K562 treated with DMSO at 1 percent for 24 hours (cell line): ENCODE data around the gene GDNF. TPM values are rescaled to one million over a fixed set of nuclear protein-coding genes. Genes with fewer than 3 reads are reported as not detected.

Experiments used
- total RNA-seq: library from RNA; unstranded; fragments of 300-600 nt; gene quantifications from 2 replicates; pipeline ENCODE4 v1.2.3, GENCODE V29; 2022; ENCODE audit warnings: low read depth; ENCODE audit not compliant: insufficient read depth

Gene GDNF, protein sequence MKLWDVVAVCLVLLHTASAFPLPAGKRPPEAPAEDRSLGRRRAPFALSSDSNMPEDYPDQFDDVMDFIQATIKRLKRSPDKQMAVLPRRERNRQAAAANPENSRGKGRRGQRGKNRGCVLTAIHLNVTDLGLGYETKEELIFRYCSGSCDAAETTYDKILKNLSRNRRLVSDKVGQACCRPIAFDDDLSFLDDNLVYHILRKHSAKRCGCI
- total RNA-seq, result not detected in 2 replicates

DNA sequence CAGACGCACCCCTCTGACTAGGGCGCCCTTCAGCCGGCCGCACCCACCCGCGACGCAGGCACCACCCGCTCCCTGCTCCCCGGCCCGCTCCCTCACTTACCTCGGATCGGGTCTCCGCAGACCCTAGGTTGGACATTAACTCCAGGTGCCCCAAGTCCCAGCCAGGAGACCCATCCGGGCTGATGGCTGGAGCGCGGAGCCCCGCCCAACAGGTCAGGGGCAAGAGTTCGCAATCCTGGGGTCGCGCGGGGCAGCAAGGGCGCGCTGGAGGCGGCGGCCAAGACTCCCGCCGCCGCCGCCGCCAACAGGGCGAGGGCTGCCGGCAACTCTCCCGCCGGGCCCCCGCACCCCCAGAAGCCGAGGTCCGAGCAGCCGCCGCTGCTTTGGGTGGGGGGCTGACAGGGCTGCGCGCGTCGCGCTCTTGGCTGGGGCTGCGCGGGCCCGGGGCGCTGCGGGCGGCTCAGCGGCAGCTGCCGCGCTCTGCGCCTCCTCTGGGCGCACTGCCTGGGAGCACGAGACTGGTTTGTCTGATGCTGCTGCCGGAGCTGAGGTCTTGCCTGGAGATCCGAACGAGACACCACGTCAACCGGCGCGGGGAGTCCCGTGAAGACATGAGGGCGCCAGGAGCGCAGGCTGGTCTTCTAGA is at the start of gene GDNF:
GDNF (minus strand) TSS at position 635 of the 646 bp plus-strand sequence. CDS start 5,245 bp downstream, outside the sequence.

